GM18909 (cell line): ENCODE results near the gene ZCCHC14.

ENCODE experiments used
- ATAC-seq: cut with Tn5 transposase; IDR thresholded peaks from one replicate; pipeline ENCODE4 v1.9.1; 2021; ENCODE audit warnings: mild to moderate bottlenecking; ENCODE audit not compliant: unreplicated experiment, poor library complexity

Gene ZCCHC14

GRCh38 chr16:87492721-87493607 is at the start of gene ZCCHC14:
Gene ZCCHC14 (minus strand): TSS chr16:87493024. CDS start chr16:87492238, 786 bp downstream.
- peak; percentile 89 for ATAC-seq

- ATAC-seq: no peak
These were observed 49.0 kb upstream of the ZCCHC14 start for GRCh38 chr16:87541872-87542234.

- ATAC-seq: no peak
These were observed 48.5 kb upstream of the ZCCHC14 start for GRCh38 chr16:87541147-87541871.

- ATAC-seq: no peak
These were observed 48.0 kb upstream of the ZCCHC14 start for GRCh38 chr16:87540897-87541146.

GRCh38 chr16:87540072-87540896 is 47.5 kb upstream of the ZCCHC14 start:
- no peak for ATAC-seq

GRCh38 chr16:87539113-87539512 is 46.3 kb upstream of the ZCCHC14 start:
- no peak for ATAC-seq

GRCh38 chr16:87538594-87538993 is 45.8 kb upstream of the ZCCHC14 start:
- ATAC-seq: no peak

- no peak for ATAC-seq
These were observed 45.3 kb upstream of the ZCCHC14 start for GRCh38 chr16:87538160-87538559.

- ATAC-seq: no peak
These were observed 43.9 kb upstream of the ZCCHC14 start for GRCh38 chr16:87536795-87537142.

- no peak for ATAC-seq
These were observed 43.3 kb upstream of the ZCCHC14 start for GRCh38 chr16:87535855-87536794.

- no peak for ATAC-seq
These were observed 42.6 kb upstream of the ZCCHC14 start for GRCh38 chr16:87535457-87535854.

GRCh38 chr16:87534751-87535150 is 41.9 kb upstream of the ZCCHC14 start:
- ATAC-seq: no peak

- no peak for ATAC-seq
These were observed 41.3 kb upstream of the ZCCHC14 start for GRCh38 chr16:87534030-87534653.

GRCh38 chr16:87533061-87533460 is 40.2 kb upstream of the ZCCHC14 start:
- ATAC-seq: no peak

GRCh38 chr16:87531418-87531817 is 38.6 kb upstream of the ZCCHC14 start:
- no peak for ATAC-seq

GRCh38 chr16:87528690-87529579 is 36.1 kb upstream of the ZCCHC14 start:
- no peak for ATAC-seq

GRCh38 chr16:87527055-87527724 is 34.4 kb upstream of the ZCCHC14 start:
- ATAC-seq: no peak
